ENCODE data around the gene GKN1. TPM values are rescaled to one million over a fixed set of nuclear protein-coding genes. Genes with fewer than 3 reads are reported as not detected.

GKN1 gene
- total RNA-seq, 1 donor from 2014 or later: not detected

DNA sequence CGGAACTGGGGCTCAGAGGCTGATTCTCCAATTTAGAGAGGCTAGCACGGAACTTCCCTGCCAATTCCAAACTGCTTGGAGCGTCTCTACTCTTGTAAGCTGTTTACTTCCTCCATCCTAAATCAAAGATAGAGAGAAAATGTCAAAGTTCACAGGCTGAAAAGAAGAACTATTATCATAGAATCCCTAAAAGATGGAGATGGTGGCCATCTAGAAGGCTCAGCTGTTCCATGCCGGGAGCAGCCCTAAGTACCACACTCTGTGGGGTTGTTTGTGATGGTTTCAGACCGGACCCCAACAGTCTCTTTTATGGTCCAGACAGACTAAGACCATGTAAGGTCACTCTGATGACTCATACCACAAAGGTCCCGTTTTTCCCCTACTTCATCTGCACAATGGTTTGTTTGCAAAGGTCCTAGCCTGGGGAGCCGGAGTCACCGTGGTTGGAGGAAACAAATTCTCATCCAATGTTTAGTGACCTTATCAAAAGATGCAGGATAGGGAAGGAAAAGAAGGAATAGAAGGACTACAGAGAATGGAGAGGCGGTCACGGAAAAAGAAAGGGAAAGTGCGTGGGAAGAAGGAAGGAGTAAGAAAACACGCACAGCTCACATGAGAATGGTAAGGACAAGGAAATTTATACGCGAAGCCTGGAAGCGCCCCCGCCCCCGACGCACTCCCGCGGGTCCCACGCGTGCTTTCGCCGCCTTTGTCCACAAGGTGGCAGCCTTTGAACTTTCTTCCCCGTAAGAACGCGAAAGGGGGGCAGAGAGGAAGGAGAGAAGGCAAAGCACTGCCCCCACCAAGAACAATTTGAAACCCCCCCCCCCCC lies 38.1 kb downstream of the GKN1 start:
- peak; percentile 69 for TF ChIP-seq CTCF (IDR thresholded peaks at IDR 0.05; ENCODE audit: unreplicated experiment)
- Mint-ChIP-seq H3K9me3 (ENCODE audit: unreplicated experiment) (no peaks in the 10 kb centered on the region), H3K27me3 (ENCODE audit: unreplicated experiment) (peaks cover 6% of the 10 kb centered on the region), H3K27ac (ENCODE audit: unreplicated experiment) (peak overlapping the region; percentile 55), H3K4me3 (ENCODE audit: unreplicated experiment) (peak overlapping the region; percentile 97), H3K4me1 (ENCODE audit: unreplicated experiment) (peaks cover 26% of the 10 kb centered on the region), H3K36me3 (ENCODE audit: low read depth, unreplicated experiment) (peaks cover 4% of the 10 kb centered on the region)
- peak; percentile 52 for DNase-seq (ENCODE audit: low spot score)

GRCh38 chr2:69013142-69013839 lies 38.9 kb downstream of the GKN1 start, which contains the start of gene ANTXR1:
Gene ANTXR1 (plus strand): TSS chr2:69013179. CDS start chr2:69013500, 321 bp downstream.
- peak; percentile 37 for TF ChIP-seq CTCF (IDR thresholded peaks at IDR 0.05; ENCODE audit: unreplicated experiment)
- H3K4me1 Mint-ChIP-seq (ENCODE audit: unreplicated experiment): peaks cover 26% of the 10 kb centered on the region
- H3K27me3 Mint-ChIP-seq (ENCODE audit: unreplicated experiment): peaks cover 6% of the 10 kb centered on the region
- no peaks in the 10 kb centered on the region for H3K9me3 Mint-ChIP-seq (ENCODE audit: unreplicated experiment)
- peaks cover 4% of the 10 kb centered on the region for H3K36me3 Mint-ChIP-seq (ENCODE audit: low read depth, unreplicated experiment)
- H3K4me3 Mint-ChIP-seq (ENCODE audit: unreplicated experiment): peak within 1 kb of the TSS; percentile 97
- peak within 1 kb of the TSS; percentile 55 for H3K27ac Mint-ChIP-seq (ENCODE audit: unreplicated experiment)
- DNase-seq (ENCODE audit: low spot score): peak; percentile 36

- H3K9me3 Mint-ChIP-seq (ENCODE audit: unreplicated experiment): no peaks in the 10 kb centered on the region
- DNase-seq (ENCODE audit: low spot score): peak; percentile 6
- peaks cover 6% of the 10 kb centered on the region for H3K27me3 Mint-ChIP-seq (ENCODE audit: unreplicated experiment)
- TF ChIP-seq CTCF (IDR thresholded peaks at IDR 0.05; ENCODE audit: unreplicated experiment): no peak
- H3K36me3 Mint-ChIP-seq (ENCODE audit: low read depth, unreplicated experiment): peaks cover 4% of the 10 kb centered on the region
- H3K27ac Mint-ChIP-seq (ENCODE audit: unreplicated experiment): no peak overlapping the region
- H3K4me1 Mint-ChIP-seq (ENCODE audit: unreplicated experiment): peaks cover 26% of the 10 kb centered on the region
- H3K4me3 Mint-ChIP-seq (ENCODE audit: unreplicated experiment): peak overlapping the region; percentile 86
Observed at GRCh38 chr2:69013840-69014821, 39.7 kb downstream of the GKN1 start.

- Mint-ChIP-seq H3K9me3 (ENCODE audit: unreplicated experiment) (no peaks in the 10 kb centered on the region), H3K27me3 (ENCODE audit: unreplicated experiment) (peaks cover 4% of the 10 kb centered on the region), H3K4me3 (ENCODE audit: unreplicated experiment) (no peak overlapping the region), H3K36me3 (ENCODE audit: low read depth, unreplicated experiment) (peaks cover 4% of the 10 kb centered on the region), H3K4me1 (ENCODE audit: unreplicated experiment) (peaks cover 25% of the 10 kb centered on the region), H3K27ac (ENCODE audit: unreplicated experiment) (no peak overlapping the region)
- DNase-seq (ENCODE audit: low spot score): no peak
- no peak for TF ChIP-seq CTCF (IDR thresholded peaks at IDR 0.05; ENCODE audit: unreplicated experiment)
Observed at GRCh38 chr2:69017080-69017479, 42.6 kb downstream of the GKN1 start.
